ENCODE results near the gene RUFY1. TPM values are rescaled to one million over a fixed set of nuclear protein-coding genes. Genes with fewer than 3 reads are reported as not detected.

The RUFY1 gene
- total RNA-seq, 1 experiment from 2014 or later = 45.7 TPM

DNA sequence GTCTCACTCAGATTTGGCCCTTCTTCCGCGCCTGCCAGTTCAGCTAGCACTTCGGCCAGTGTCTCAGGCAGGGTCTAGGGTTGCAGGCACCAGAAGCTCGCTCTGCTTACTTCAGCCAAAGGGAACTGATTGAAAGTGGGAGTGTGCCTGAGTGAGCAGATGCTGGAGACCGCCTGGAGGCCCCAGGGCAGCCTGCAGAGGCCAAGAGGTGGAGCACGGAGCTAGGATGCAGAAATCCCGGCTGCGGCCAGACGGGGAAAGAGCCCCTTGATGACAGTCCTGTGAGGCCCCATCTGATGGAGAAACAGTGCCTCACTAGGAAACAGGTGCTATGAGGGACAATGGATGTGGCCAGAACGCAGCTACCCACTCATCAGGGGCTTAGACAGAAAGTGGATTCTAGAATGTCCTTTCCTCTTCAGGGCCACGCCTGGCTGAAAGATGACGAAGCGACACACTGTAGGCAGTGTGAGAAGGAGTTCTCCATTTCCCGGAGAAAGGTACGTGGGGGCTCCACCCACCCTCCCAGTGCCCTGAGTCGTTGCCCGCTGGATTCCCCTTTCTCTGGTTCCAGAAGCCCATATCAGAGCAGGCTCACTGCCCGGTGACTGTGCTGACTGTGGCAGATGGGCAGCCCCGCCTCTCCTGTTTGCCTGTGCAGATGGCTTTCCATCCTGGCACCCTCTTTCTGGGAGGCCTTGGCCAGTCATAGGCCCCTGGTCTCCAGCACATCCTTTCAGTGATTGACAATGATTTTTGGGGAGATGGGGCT lies 57.0 kb downstream of the RUFY1 start:
- Histone ChIP-seq H2AFZ (ENCODE audit: low read length) (no peak overlapping the region), H4K91ac (ENCODE audit: insufficient read length, low read depth, low read length) (no peak overlapping the region), H3T11ph (ENCODE audit: low read length) (no peak overlapping the region), H2BK12ac (ENCODE audit: insufficient read length, low read depth, low read length) (no peak overlapping the region), H3K4me2 (ENCODE audit: insufficient read depth, insufficient read length, low read length) (no peak overlapping the region), H3K9ac (ENCODE audit: extremely low read depth, insufficient read length, low read length) (no peak overlapping the region), H3K18ac (ENCODE audit: insufficient read length, low read depth, low read length) (no peak overlapping the region), H3K23ac (ENCODE audit: insufficient read length, low read depth, low read length) (no peak overlapping the region), H3K9me3 (ENCODE audit: control insufficient read depth, low read depth, low read length) (no peaks in the 10 kb centered on the region), H3K79me2 (ENCODE audit: insufficient read depth, low read length) (no peaks in the 10 kb centered on the region), H3K27ac (ENCODE audit: insufficient read length, low read depth, low read length) (no peak overlapping the region), H4K5ac (ENCODE audit: insufficient read length, low read depth, low read length) (no peak overlapping the region), H2BK5ac (ENCODE audit: insufficient read length, low read length) (no peak overlapping the region), H4K20me1 (ENCODE audit: control insufficient read depth, insufficient read depth, insufficient read length) (no peaks in the 10 kb centered on the region), H3K14ac (ENCODE audit: insufficient read depth, low read length) (no peak overlapping the region; the same call in 1 of the 2 replicates), H2BK120ac (ENCODE audit: low read depth, low read length, poor library complexity, severe bottlenecking) (no peak overlapping the region), H3K4me1 (ENCODE audit: insufficient read depth, low read length) (no peaks in the 10 kb centered on the region), H3K4ac (ENCODE audit: low read depth, low read length) (no peak overlapping the region), H2BK20ac (ENCODE audit: low read depth, low read length, poor library complexity, severe bottlenecking) (no peak overlapping the region), H3K79me1 (ENCODE audit: insufficient read depth, low read depth, low read length, poor library complexity, severe bottlenecking) (no peaks in the 10 kb centered on the region), H3K23me2 (ENCODE audit: insufficient read length, low read depth, low read length, poor library complexity, severe bottlenecking) (no peaks in the 10 kb centered on the region), H2AK5ac (ENCODE audit: insufficient read length, low read length) (no peak overlapping the region), H3K27me3 (ENCODE audit: insufficient read depth, low read length) (no peaks in the 10 kb centered on the region), H2BK15ac (ENCODE audit: low read depth, low read length) (no peak overlapping the region), H4K8ac (replicated peaks; ENCODE audit: insufficient read length, low read depth, low read length) (no peak overlapping the region), H3K56ac (ENCODE audit: insufficient read length, low read depth, low read length) (no peak overlapping the region)
- Mint-ChIP-seq H3K36me3 (ENCODE audit: insufficient read depth in 1 of 3, low read depth in 3 of 3) (peaks cover 20 to 91% (median 66%) of the 10 kb centered on the region in 3 experiments), H3K4me1 (peaks cover 2 to 5% of the 10 kb centered on the region in 2 experiments; a peak in 1 of 4 replicates), H3K27me3 (ENCODE audit: low read depth) (peaks cover 1% of the 10 kb centered on the region), H3K4me3 (no peak overlapping the region), H3K9me3 (no peaks in the 10 kb centered on the region), H3K27ac (peak overlapping the region in 2 of 3 experiments; percentile 25 to 92; a peak in 3 of 7 replicates)
- no peak for DNase-seq
- WGBS (ENCODE audit: extremely low coverage, insufficient read length, low lambda C conversion rate) = no CpG with 5 or more reads among the region's 19 CpGs
- TF ChIP-seq, protein P1, sequence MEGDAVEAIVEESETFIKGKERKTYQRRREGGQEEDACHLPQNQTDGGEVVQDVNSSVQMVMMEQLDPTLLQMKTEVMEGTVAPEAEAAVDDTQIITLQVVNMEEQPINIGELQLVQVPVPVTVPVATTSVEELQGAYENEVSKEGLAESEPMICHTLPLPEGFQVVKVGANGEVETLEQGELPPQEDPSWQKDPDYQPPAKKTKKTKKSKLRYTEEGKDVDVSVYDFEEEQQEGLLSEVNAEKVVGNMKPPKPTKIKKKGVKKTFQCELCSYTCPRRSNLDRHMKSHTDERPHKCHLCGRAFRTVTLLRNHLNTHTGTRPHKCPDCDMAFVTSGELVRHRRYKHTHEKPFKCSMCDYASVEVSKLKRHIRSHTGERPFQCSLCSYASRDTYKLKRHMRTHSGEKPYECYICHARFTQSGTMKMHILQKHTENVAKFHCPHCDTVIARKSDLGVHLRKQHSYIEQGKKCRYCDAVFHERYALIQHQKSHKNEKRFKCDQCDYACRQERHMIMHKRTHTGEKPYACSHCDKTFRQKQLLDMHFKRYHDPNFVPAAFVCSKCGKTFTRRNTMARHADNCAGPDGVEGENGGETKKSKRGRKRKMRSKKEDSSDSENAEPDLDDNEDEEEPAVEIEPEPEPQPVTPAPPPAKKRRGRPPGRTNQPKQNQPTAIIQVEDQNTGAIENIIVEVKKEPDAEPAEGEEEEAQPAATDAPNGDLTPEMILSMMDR (conservative IDR thresholded peaks at IDR 0.05) = no peak

Data from H9 (cell line).